Activated T-cell treated with anti-CD3 and anti-CD28 coated beads, Interleukin-2, amount 50 U/mL, for 1 hour (primary cell): Measurements from ENCODE around the gene GPR22.

Experiments
- DNase-seq: peaks from one replicate; pipeline ENCODE4 v3.0.0-alpha.2; 2020

The GPR22 gene, protein sequence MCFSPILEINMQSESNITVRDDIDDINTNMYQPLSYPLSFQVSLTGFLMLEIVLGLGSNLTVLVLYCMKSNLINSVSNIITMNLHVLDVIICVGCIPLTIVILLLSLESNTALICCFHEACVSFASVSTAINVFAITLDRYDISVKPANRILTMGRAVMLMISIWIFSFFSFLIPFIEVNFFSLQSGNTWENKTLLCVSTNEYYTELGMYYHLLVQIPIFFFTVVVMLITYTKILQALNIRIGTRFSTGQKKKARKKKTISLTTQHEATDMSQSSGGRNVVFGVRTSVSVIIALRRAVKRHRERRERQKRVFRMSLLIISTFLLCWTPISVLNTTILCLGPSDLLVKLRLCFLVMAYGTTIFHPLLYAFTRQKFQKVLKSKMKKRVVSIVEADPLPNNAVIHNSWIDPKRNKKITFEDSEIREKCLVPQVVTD

GRCh38 chr7:107469929-107470328 is at the start of gene GPR22:
Gene GPR22 (plus strand): TSS chr7:107470057. CDS start chr7:107474061, 4,004 bp downstream.
- DNase-seq: no peak

DNA sequence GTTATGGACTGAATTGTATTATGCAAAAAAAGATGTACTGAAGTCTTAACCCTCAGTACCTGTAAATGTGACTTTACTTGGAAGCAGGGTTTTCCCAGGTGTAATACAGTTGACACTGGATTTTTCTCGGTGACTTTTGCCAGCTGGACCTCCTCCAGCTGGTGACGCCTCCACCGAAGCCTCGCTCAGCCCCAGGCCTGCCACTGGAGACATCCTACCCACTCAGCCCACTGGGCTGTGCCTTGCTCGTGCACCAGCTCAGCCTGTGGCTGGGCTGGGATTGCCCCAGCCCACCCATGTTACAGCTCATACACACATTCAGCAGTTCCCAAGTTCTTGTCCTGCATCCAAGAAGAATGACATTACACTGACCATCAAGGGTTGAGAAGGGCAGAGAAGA is 42.4 kb upstream of the GPR22 start:
- DNase-seq: no peak

GRCh38 chr7:107428642-107429041 is 41.2 kb upstream of the GPR22 start:
- no peak for DNase-seq

GRCh38 chr7:107430057-107430456 is 39.8 kb upstream of the GPR22 start:
- no peak for DNase-seq

- DNase-seq: no peak
Observed at GRCh38 chr7:107432261-107432660, 37.6 kb upstream of the GPR22 start.

DNA sequence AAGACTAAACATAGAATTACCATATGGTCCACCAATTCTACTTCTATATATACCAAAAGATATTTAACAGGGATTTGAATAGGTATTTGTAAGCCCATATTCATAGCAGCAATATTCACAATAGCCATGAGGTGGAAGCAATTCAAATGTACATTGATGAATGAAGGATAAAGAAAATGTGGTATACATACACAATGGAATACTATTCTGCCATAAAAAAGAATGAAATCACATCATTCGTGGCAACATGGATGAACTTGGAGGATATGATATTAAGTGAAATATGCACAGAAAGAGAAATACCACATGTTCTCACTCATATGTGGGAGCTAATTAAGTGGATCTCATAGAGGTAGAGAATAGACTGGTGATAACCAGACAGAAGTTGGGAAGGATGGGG is 34.1 kb upstream of the GPR22 start:
- DNase-seq: no peak

- DNase-seq: no peak
Observed at GRCh38 chr7:107439025-107439424, 30.8 kb upstream of the GPR22 start.

DNA sequence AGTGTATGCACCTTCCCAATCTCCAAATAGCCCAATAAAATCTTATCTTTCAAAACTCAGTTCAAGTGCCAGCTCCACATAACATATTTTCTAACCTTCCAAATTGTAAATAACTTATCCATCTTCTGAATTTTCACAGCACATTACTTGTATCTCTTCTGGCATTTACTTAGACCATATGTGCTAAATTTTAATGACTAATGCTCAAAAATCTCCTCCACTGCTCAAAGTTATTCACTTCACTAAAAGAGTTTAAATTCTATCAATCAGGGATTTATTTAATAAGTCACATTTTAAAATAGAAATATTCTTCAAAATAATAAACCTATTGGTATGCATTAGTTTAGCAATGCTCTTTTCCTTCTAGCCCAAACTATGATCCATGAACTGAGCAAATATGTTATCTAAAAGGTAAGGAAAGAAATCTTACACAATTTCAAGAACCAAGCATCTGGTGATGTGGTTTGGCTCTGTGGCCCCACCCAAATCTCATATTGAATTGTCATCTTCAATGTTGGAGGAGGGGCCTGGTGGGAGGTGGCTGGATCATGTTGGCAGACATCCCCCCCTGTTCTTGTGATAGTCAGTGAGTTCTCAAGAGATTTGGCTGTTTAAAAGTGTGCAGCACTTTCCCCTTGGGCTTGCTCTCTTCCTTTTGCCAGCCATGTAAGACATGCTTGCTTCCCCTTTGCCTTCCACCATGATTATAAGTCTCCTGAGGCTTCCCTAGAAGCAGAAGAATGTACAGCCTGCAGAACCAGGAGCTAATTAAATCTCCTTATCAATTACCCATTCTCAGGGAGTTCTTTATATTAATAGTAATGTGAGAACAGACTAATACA is 28.1 kb upstream of the GPR22 start:
- no peak for DNase-seq

DNA sequence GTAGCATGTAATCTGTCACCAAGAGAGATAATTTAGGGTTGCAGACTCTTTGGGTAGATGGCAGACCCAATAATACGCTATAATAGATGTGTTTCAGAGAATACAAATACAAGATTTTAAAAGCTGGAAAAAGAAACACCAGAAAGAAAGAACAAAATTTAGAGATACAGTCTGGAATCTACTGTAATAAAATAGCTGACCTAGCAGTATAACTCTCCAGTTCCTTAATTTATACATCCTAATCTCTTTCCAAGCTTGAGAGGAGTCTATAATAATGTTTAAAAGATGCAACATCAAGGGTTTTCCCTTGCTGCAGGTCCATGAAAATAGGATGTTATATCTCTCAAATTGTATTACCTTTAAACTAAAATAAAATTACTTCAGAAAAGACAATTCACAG is 27.2 kb upstream of the GPR22 start:
- DNase-seq: no peak

DNA sequence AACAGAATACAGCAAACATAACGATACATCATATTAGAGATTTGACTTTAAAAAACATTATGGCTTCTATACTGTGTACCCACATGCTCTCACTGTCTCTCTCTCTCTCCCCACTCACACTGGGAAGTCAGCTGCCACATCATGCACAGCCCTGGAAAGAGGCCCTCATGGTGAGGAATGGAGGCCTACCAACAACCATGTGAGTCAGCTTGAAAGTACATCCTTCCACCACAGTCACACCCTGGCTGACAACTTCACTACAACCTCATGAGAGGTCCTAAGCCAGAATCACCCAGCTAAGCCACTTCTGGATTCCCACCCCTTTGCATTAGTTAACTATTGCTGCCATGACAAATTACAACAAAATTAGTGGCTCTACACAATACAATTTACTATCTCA is 23.3 kb upstream of the GPR22 start:
- no peak for DNase-seq

DNA sequence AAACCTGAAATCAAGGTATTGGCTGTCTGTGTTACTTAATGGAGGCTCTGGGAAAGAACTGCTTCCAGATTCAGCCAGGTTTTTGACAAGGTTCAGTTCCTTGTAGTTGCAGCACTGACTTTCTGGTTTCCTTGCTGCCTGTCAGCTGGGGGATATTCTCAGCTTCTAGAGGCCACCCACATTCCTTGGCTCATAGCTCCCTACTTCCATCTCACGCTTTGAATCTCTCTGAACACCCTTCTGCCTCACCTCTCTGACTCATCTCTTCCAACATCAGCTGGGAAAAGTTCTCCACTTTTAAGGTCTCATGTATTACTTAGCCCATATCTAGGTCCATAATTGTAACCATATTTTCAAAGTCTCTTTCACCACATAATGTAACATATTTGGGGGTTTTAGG is 22.9 kb upstream of the GPR22 start:
- no peak for DNase-seq

DNA sequence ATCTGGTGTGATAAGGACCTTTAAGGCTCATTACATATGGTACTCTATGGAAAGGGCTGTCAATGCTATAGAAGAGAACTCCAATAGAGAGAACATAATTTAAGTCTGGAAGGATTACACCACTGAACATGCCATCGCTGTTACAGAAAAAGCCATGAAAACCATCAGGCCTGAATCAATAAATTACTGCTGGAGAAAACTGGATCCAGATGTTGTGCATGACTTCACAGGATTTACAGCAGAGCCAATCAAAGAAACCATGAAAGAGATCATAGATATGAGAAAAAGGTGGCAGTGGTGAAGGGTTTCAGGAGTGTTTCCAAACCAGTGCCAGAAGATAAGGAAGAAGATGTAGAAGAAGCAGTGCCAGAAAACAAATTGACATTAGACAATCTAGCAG is 18.9 kb upstream of the GPR22 start:
- DNase-seq: no peak

DNA sequence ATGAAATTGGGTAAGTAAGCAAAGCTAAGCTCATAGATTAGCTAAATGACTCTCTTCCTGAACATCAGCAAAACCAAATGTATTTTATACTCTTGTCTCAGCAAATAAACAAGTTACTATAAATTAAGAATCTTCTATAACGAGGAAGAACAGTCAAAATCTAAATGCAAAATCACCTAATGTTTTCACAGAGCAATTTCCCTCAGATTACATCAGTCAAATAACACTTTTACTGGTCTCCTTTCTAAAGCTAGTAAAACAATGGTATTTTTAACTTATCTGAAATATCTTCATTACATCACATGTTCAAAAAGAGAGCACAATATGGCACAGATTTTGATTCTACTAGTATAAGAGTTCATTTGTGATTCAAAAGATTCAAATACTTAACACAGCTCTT is 16.5 kb upstream of the GPR22 start:
- no peak for DNase-seq

DNA sequence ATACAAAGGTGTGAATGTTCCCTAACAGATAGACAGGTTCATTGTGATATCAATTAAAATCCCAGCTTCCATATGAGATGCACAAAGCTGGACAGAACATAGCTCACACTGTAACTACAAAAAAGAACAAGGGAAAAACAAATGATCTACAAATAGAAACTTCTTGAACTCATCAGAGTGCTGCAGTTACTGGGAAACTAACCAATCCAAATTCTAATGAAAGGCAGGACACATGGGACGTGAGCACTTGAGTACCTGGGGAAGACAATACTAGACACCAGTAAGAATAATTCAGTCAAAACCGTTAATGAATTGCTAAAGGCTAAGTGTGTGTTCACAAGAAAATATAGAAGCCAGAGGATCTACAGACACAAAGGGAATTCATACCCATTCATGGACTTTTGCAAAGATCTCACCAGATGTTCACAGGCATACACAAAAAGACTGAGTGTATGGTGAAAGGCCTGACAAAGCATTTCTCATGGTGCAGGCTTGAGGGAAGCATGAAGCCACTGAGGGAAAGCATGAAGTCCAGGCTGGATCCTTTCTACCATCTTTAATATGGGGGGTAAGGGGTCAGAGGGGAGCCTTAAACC is 7.8 kb upstream of the GPR22 start:
- no peak for DNase-seq

DNA sequence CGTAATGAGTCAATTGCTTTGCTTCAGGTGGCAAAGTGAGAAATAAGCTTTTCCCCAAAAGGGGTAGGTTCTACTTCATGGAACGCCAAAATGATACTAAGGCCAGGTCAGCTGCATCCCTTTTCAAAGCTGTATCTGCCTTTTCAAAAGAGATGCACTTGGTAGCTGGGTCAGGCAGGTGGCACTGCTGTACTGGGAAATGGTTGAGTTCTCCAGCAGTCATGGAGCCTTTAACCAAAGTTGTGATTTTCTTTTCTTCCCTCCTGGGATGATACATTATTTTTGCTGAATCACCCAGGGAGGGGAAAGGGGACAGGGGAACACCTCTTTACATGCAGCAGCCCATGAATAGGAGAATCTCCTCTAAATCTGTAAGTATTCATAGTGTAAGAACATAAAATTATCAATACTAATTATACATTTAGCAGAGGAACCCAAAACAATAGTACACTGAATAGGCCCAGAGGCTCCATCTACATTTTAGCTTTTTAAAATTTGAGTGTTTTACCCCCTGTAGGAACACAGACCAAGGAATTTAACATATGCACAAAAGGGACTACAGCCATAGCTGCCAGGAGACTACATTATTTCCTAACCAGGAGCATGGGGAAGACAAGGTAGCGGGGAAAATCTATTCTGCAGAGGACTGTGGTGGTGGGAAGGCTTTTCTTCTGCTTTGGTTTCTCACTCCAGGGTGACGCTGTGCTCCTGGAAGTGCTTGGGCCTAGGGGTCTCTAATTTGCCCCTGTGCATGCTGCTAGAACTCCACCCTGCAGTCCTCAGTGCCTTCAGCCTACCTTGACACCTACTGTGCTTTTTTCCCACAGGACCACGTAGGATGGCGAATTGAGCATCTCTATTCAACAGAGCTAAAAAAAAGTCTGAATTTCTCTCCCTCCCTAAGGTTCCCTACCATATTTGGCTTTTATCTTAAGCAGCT is 6.4 kb upstream of the GPR22 start:
- DNase-seq: peak; percentile 48

- no peak for DNase-seq
Observed at GRCh38 chr7:107464666-107465226, 5.1 kb upstream of the GPR22 start.

DNA sequence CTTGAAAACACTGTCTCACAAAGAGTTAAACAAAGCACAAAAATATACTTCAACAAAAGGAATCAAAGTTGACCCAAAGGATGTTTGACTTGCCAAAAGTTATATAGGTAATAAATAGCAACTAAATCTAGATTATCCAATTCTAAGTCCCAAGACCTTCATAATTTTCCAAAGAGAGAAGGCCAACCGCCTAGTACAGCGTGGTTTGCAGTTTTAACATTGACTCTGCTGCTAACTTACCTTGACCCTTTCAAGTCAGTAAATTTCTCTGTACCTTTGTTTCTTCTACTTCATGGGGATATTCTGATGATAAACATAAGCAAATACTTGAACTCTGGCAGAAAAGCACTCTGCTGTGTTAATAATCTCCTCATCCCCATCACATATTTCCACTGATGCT is 1.9 kb upstream of the GPR22 start:
- DNase-seq: no peak

GRCh38 chr7:107468824-107469223 is 1.0 kb upstream of the GPR22 start:
- no peak for DNase-seq

- no peak for DNase-seq
Observed at GRCh38 chr7:107471292-107472070, 1.6 kb downstream of the GPR22 start.

DNA sequence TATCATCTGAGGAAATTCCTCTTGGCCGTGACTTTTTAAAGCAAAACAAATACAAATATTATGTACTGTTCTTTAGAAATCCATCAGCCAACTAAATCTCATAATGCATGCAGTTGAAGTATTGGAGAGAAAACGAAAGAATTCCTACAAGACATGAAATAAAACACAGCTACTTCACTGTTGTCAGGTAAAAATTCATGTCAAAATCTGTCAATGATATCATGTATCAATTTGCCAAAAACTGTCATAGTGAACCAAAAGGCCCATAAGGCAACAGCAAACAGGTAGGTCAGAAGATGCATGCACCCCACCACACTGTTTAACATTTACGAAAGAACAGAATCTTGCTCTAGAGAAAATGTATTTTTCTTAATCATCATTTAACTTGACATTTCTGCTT is 2.3 kb downstream of the GPR22 start:
- no peak for DNase-seq

DNA sequence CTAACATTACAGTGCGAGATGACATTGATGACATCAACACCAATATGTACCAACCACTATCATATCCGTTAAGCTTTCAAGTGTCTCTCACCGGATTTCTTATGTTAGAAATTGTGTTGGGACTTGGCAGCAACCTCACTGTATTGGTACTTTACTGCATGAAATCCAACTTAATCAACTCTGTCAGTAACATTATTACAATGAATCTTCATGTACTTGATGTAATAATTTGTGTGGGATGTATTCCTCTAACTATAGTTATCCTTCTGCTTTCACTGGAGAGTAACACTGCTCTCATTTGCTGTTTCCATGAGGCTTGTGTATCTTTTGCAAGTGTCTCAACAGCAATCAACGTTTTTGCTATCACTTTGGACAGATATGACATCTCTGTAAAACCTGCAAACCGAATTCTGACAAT is 4.3 kb downstream of the GPR22 start:
- no peak for DNase-seq
